Heart right ventricle (tissue), 16 donors: ENCODE measurements around the gene PDLIM7. TPM values are rescaled to one million over a fixed set of nuclear protein-coding genes. Genes with fewer than 3 reads are reported as not detected.

Experiments
- ATAC-seq, 8 donors: fragments of 200-7000 bp; cut with Tn5 transposase; one replicate each; pipeline ENCODE4 v1.9.1; 2020; ENCODE audit warnings: mild to moderate bottlenecking in 8 of 8, moderate library complexity in 8 of 8, moderate number of reproducible peaks in 1 of 8
- DNase-seq, 2 donors: peaks; one replicate each; pipeline ENCODE4 v3.0.0-alpha.2; 2020
- H3K27ac ChIP-seq, 10 donors: fragments of 200-600 bp; sonication (generic) in 2 of 10; one replicate each; pipeline versions ENCODE4 v1.5.0 to v1.8.0; 2020 to 2022; ENCODE audit warnings: mild to moderate bottlenecking in 3 of 10
- H3K27me3 ChIP-seq, 7 donors: fragments of 200-600 bp; one replicate each; pipeline ENCODE4 v1.8.0; 2021 to 2022; ENCODE audit warnings: mild to moderate bottlenecking in 2 of 7
- H3K36me3 ChIP-seq, 9 donors: fragments of 200-600 bp; sonication (generic) in 1 of 9; one replicate each; pipeline versions ENCODE4 v1.5.0 to v1.8.0; 2020 to 2022; ENCODE audit warnings: mild to moderate bottlenecking in 2 of 9
- H3K4me1 ChIP-seq, 9 donors: fragments of 200-600 bp; sonication (generic) in 1 of 9; one replicate each; pipeline versions ENCODE4 v1.5.0 to v1.8.0; 2020 to 2022; ENCODE audit warnings: mild to moderate bottlenecking in 4 of 9
- H3K4me3 ChIP-seq, 10 donors: fragments of 200-600 bp; sonication (generic) in 2 of 10; one replicate each; pipeline versions ENCODE4 v1.5.0 to v1.8.0; 2020 to 2022; ENCODE audit warnings: mild to moderate bottlenecking in 7 of 10, moderate library complexity in 2 of 10
- H3K9me3 ChIP-seq, 11 donors: fragments of 200-600 bp in 10 of 11; sonication (generic) in 2 of 11; one replicate each; pipeline versions ENCODE4 v1.5.0 to v1.8.0; 2013 to 2022; ENCODE audit warnings: mild to moderate bottlenecking in 2 of 11, control low read depth in 1 of 11, moderate library complexity in 1 of 11
- WGBS, 2 donors: extraction: QIAGEN DNeasy Blood & Tissue Kit; methylation state at CpG; one replicate each; pipeline ENCODE4 v1.1.7; 2013; ENCODE audit warnings: inconsistent platforms in 1 of 2; 5-methylcytosine and 5-hydroxymethylcytosine counted together
- intact Hi-C, 10 donors: fragments of 100-400 bp; cut with DNase I; formaldehyde crosslinking; loops; one replicate each; pipeline versions ENCODE4 v1.11.1 to v1.14.2; 2022
- polyA plus RNA-seq, 2 donors: library from polyadenylated mRNA; stranded (reverse); fragments of 200-250 nt; gene quantifications; one replicate each; pipeline ENCODE4 v1.2.3, GENCODE V29; 2013
- total RNA-seq, 10 donors: library from RNA; stranded (reverse); fragmentation: NEBNext Ultra II Directional in 3 of 10; extraction: Animal tissue kit (Norgen Biotek cat#: 25700) in 3 of 10; gene quantifications; one replicate each; pipeline versions ENCODE4 v1.2.1 to v1.2.4, GENCODE V29; 2021 to 2023
- TF ChIP-seq, protein P1 (sequence below), 9 donors: fragments of 200-600 bp; sonication (generic) in 2 of 9; IDR thresholded peaks; one replicate each; pipeline versions ENCODE4 v1.5.0 to v1.8.0; 2021 to 2022; ENCODE audit warnings: antibody characterized with exemption in 9 of 9, mild to moderate bottlenecking in 5 of 9, moderate library complexity in 1 of 9
- donor health status: Arrhythmogenic right ventricular cardiomyopathy.
- donor health status: ischemic (EF 13 %, LVEDD 7.1; RV severe dilation, severe dysfunction).
- donor health status: healthy with polysubstance abuse.
- donor health status: DM: no; HTN: yes; CAD: no.
- donor health status: DM: no; HTN: no; CAD: no.
- donor health status: ischemic (EF 25% LVEDD 6.9; RV normal size, moderate dysfunction).
- donor health status: ischemic (EF 25% LVEDD 5.7; RV mildly dilated, moderate dysfunction).
- donor health status: healthy.
- donor health status: DM: yes; HTN: yes; CAD: no.
- donor health status: Ischemic cardiomyopathy.
- donor health status: ischemic (EF 35%, LVEDD 5.7; RV mildly dilated, moderate dysfunction).
- donor health status: nonischemic (EF 11% LVEDD 7.7; RV severe dilation, severe dysfunction).
- donor health status: DM: yes; HTN: yes; CAD: no.
- donor health status: PGD.
- donor health status: ischemic (EF 29% LVEDD 5.4; RV normal size, mild dysfunction).
- donor health status: nonischemic (EF 23%, LVEDD 6.1; RV moderate dilation, normal function).

Gene PDLIM7
- total and polyA plus RNA-seq, 12 donors, result 32.5 to 131 (median 58.1) TPM

DNA sequence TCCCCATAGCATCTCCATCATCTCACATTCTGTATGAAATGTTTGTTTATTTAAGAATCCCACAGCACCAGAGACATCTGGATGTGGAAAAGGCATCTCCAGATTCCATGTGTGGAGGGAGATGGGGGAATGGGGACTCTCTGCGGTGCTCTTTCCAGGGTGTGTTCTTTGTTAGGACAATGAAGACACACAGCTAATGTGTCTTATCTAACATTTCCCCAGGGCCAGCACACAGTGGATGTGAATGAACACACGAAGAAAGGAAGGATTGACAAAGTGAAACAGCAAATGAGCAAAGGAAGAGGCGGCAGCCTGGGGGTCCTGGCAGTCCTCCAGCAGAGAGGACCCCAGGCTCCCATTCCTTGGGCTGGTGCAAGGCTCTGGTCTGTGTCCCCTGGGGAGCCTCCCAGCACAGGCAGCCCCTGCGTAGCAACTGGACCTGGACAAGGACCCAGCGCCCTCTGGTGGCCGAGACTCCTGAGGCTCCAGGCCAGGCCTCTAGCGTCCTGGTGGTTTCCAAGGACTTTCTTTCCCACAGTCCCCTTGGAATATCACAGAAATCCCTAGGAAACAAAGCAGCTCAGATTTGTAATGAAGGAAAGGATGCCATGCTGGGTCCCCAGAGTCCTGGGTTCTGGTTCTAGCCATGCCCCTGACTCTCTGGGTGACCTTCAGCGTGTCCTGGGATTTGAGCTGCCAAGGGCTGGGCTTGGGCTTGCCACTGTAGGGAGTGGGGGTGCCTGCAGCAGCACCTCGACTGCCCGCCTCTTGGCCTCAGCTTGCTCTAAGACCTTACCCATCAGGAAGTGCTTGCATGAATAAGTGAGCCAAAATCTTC, 3.5 kb upstream of the PDLIM7 start:
- Histone ChIP-seq H3K4me1 (peaks cover 3 to 44% (median 32%) of the 10 kb centered on the region in 9 donors), H3K27ac (peak overlapping the region in 5 of 10 donors; percentile 19 to 47 (median 44)), H3K27me3 (no peaks in the 10 kb centered on the region), H3K9me3 (no peaks in the 10 kb centered on the region), H3K4me3 (peak overlapping the region in 1 of 10 donors; percentile 1), H3K36me3 (peaks cover 0 to 30% (median 0%) of the 10 kb centered on the region in 9 donors)
- 17 to 19% methylated on average over 10 of the region's 10 CpGs for WGBS, 2 donors
- peak in 7 of 8 donors; percentile 18 to 62 (median 51) for ATAC-seq
- intact Hi-C loops, result loop anchor here in 9 of 10 donors (1.0 to 10.0 kb wide), 9 partner anchors 44 to 186 kb away; partner anchors contain the start of gene MXD3 (in 1 of the 9)
- TF ChIP-seq, protein P1, sequence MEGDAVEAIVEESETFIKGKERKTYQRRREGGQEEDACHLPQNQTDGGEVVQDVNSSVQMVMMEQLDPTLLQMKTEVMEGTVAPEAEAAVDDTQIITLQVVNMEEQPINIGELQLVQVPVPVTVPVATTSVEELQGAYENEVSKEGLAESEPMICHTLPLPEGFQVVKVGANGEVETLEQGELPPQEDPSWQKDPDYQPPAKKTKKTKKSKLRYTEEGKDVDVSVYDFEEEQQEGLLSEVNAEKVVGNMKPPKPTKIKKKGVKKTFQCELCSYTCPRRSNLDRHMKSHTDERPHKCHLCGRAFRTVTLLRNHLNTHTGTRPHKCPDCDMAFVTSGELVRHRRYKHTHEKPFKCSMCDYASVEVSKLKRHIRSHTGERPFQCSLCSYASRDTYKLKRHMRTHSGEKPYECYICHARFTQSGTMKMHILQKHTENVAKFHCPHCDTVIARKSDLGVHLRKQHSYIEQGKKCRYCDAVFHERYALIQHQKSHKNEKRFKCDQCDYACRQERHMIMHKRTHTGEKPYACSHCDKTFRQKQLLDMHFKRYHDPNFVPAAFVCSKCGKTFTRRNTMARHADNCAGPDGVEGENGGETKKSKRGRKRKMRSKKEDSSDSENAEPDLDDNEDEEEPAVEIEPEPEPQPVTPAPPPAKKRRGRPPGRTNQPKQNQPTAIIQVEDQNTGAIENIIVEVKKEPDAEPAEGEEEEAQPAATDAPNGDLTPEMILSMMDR (IDR thresholded peaks at IDR 0.05), result peak; percentile 90 to 99 (median 97)
- DNase-seq, result peak; percentile 92 to 95

DNA sequence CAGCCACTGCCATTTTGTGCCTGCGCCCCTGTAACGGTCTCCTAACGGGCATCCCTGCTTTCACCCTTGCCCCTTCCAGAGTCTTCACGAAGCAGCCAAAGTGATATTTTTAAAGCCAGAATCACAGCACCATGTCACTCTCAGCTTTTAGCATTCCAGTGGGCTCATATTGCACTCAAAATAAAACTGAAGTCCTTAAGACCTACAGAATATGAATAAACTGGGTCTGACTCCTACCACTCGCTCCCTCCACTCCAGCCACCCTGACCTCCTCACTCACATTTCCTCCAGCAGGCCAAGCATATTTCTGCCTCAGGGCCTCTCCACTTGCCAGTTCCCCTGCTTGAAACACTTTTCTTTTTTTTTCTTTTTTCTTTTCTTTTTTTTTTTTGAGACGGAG, 2.4 kb upstream of the PDLIM7 start:
- Histone ChIP-seq H3K4me1 (peaks cover 12 to 55% (median 43%) of the 10 kb centered on the region in 9 donors), H3K27me3 (no peaks in the 10 kb centered on the region), H3K4me3 (no peak overlapping the region), H3K36me3 (peaks cover 0 to 21% (median 0%) of the 10 kb centered on the region in 9 donors), H3K9me3 (no peaks in the 10 kb centered on the region), H3K27ac (no peak overlapping the region)
- DNase-seq, result no peak
- 80 to 84% methylated on average over 6 of the region's 6 CpGs for WGBS, 2 donors
- intact Hi-C loops, result loop anchor here in 9 of 10 donors (2.0 to 10.0 kb wide), 8 partner anchors 43 to 188 kb away; partner anchors contain the start of gene MXD3 (in 3 of the 9)
- ATAC-seq, result no peak
- TF ChIP-seq, protein P1 (IDR thresholded peaks at IDR 0.05), result no peak

DNA sequence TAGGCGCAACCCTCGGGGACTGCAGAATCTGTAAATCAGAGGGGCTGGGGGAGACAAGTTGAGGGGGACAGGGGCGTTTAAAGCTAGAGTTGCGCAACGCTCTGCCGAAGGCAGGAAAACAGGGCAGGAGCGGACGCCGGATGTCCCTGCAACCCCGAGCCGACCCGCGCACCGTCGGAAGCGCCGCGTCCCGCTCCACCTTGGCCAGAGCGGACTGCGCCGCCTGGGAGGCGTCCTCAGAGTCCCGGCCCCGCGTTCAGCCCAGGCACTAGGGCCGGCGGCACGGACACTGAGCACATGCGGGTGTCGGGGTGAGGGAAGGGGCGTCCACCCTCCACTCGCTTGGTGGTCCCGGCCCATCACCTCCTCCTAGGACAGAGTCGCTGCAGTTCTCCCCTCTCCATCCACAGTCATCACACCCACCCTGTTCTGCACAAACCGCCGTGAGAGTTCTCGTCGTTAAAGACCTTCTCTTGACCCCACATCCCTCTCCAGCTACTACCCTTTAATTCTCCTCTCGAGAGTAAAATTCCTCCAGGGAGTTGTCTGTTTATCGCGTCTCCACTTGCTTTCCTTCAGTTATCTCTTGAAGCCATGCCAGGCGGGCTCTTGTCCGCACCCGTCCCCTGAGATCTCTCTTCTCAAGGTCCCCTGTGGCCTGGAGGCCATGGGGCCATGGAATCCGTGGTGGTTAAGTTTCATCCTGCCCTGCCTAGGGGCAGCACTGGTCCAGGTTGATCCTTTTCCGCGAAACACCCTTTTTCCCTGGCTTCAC, 796 bp upstream of the PDLIM7 start:
- intact Hi-C loops, result loop anchor here in 4 of 10 donors (1.0 to 10.0 kb wide), 4 partner anchors 41 to 186 kb away; partner anchors contain the start of gene MXD3 (in 2 of the 4)

More for the DNA sequence above, 796 bp upstream of the PDLIM7 start:
- TF ChIP-seq, protein P1 (IDR thresholded peaks at IDR 0.05), result no peak
- peak in 6 of 8 donors; percentile 2 to 22 (median 11) for ATAC-seq
- DNase-seq, result peak in 1 of 2 donors; percentile 67
- Histone ChIP-seq H3K27ac (peak overlapping the region; percentile 11 to 98 (median 94)), H3K4me1 (peaks cover 15 to 71% (median 59%) of the 10 kb centered on the region in 9 donors), H3K4me3 (peak overlapping the region in 9 of 10 donors; percentile 77 to 93 (median 91)), H3K36me3 (peaks cover 0 to 17% (median 0%) of the 10 kb centered on the region in 9 donors), H3K9me3 (no peaks in the 10 kb centered on the region), H3K27me3 (no peaks in the 10 kb centered on the region)
- WGBS, 2 donors, result 8 to 10% methylated on average over 48 of the region's 48 CpGs
